GM18505 (cell line): ENCODE results near the gene GRIP2.

Experiments
- ATAC-seq: cut with Tn5 transposase; IDR thresholded peaks from one replicate; pipeline ENCODE4 v1.9.1; 2021; ENCODE audit not compliant: unreplicated experiment
- POLR2A ChIP-seq: IDR thresholded peaks from 4 replicates; pipeline ENCODE4 v1.6.1; 2011; ENCODE audit warnings: borderline replicate concordance; ENCODE audit not compliant: insufficient read depth, insufficient read length; ENCODE audit errors: extremely low read depth

The GRIP2 gene

DNA sequence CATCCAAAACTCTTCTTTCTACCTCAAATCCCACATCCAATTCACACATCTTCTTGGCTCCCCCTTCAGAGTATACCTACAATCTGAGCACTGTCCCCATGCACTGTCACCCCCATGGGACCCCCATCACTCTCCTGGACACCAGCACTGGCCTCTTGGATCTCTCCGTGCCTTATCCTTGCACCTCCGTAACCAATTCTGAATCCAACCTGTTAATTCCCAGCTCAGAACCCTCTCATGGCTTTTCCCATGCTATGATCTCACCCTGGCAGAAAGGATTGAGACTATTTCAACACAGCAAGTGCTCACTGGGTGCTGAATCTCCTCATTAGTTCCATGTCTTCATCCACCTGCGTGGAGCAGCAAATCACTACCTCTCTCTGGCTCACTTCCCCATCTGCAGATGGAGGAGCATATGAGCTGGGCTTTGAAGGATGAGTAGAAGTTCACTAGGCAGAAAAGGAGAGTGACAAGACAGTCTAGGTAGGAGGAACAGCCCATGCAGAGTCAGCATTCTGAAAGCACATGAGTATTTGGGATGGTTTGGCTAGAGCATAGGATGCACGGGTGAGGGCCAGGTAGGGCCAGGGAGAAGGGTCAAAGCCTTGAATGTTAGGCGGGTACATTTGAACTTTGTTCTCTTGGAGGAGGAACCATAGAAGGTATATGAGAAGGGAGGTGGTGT lies 89.1 kb downstream of the GRIP2 start:
- no peak for TF ChIP-seq POLR2A
- no peak for ATAC-seq

DNA sequence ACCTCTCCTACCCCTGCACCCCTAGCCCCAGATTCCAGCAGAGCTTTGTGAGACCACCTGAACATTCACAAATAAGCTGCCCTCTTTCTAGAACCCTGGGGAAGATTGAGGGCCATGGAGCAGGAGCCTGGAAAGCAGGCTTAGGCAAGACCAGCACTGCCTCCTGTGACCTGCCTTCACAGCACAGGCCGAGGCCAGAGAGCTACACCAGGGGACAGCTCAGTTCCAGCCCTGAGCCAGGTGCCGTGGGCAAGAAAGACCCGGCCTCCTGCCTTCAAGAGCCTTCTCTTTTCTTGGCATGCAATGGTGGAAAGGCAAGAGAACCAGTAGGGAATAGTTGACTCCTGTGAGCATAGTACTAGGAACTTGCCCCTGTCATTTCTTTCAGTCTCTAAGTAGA lies 89.6 kb downstream of the GRIP2 start:
- ATAC-seq: no peak

DNA sequence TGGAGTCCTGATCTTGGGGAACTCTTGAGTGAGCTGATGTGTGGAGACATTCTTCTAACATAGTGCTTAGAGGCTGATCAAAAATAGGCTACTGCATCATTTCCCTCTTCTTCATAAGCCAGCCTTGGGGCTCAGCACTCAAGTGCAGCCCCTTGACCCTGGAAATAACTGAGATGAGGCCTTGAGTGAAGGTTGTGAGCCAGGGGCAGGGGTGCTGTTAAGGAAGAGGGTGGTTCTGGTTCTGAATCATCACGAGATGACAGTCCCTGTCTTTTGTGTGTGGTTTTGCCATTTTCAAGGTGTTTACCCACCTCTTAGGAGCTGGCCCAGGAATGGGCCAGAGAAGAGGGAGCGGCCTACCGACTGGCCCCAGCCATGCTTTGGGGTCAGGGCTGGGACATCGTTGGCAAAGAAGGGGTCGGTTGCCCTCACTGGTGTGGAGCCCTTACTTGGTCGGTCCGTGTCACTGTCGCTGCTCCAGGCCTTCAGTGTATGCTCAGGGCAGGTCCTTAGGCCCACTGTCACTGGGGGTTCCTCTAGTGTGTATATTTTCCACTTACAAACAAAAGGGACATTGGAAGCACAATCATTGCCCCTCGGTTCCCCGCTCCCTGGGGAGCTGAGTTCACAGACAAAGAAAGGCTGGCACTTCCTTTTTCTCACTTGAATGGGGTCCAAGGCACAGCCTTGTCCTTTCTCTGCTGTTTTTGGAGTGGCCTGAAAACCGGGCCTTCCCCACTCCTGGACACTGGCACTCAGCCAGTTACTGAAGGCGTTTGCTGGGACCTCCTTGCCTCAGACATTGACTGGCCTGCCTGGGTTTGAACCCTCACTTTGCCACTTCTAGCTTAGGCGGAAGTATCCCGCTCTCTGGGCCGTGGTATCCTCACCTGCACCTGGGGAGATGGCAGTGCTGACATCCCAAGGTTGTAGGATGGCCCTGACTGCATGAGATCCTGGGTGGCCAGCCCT lies 91.1 kb downstream of the GRIP2 start:
- no peak for ATAC-seq
- no peak for TF ChIP-seq POLR2A

More for the DNA sequence above, 89.6 kb downstream of the GRIP2 start:
- no peak for TF ChIP-seq POLR2A

DNA sequence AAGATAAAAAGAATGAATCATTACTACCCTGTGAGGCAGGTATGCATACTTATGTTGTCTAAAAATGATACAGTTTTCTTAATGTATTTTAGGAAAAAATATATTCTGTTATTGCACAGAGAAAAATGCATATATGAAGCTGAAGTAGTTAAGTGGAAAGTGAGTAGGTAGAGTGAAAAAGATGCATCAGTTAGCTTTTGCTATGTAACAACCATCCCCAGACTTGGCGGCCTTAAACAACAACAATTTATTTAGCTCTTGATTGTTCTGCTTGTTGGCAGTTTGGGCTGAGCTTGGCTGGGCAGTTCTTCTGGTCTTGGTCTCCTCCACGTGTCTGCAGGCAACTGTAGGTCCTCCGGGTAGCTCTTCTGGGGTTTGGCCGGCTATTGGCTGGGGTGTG lies 92.1 kb downstream of the GRIP2 start:
- TF ChIP-seq POLR2A: no peak
- ATAC-seq: no peak

DNA sequence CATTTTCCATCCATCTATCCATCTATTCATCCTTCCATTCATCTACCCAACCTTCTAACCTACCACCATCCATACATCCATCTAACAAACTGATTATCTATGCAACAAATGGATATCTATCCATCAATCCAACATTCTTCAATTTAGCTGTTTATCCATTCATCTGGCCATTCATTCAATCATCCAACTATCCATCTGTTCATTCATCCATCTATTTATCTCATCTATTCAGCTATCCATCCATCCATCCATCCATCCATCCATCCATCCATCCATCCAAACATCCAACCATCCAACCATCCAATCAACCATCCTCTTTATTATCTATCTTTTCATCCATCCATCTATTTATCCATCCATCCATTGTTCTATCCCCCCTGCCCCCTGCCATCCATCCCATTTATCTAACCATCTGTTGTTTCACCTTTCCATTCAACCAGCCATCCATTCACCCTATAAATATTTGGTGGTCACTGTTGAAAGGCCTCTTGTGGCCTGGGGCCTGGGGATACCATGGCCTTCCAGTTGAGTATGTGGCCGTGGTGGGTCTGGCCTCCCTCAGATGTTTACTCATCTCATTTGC lies 93.1 kb downstream of the GRIP2 start:
- no peak for TF ChIP-seq POLR2A
- no peak for ATAC-seq

DNA sequence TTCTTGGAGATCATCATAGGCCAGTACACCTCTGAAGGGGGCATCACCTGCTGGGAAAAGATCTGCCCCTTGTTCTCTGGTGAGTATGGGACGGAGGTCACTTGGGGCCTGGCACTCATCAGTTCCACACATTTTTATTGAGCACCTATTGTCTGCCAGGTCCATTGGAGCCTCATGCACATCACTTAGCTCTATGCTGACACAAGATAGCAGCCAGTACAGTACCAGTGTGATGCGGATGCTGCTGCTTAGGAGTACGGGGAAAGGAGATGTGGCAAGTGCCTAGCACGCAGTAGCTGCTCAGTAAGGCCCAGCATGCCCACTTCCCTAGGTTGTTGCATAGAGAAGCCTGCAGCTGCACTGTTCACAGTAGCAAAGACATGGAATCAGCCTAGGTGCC lies 94.4 kb downstream of the GRIP2 start:
- no peak for ATAC-seq
- no peak for TF ChIP-seq POLR2A

DNA sequence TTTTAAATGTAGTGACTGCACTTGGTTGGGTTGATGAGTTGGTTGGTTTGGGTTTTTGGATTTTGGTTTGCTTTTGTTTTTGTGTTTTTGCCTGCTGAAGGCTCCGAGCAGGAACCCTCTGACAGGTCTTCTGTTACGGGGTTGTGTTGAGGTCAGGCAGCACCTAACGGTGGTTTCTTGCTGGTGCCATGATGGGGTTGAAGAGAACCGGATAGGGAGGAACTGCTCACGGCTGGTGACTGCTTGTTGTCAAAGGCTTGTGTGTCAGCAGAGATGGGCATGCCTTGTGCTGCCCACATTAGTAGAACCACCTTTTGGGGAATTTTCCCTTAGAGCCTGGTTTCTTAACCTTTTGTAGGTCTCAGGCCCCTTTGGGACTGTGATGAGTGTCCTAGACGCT lies 95.8 kb downstream of the GRIP2 start:
- TF ChIP-seq POLR2A: no peak
- no peak for ATAC-seq

DNA sequence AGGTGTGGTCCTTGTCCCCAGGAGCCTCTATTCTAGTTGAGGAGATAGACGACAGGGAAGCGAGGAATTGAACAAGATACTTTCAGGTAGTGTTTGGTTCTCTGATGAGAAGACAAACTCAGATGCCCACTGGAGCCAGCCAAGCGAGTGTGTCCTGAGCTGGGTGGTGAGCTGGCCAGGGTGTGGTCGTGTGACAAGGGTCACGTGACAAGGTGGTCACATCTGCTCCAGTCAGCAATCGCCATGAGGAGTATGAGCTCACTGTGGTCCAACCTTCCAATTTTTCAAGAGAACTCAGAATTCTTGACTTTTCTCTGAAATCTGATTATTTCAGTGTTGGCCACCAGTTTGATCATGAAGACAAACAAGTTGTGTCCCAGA lies 98.2 kb downstream of the GRIP2 start:
- ATAC-seq: no peak

DNA sequence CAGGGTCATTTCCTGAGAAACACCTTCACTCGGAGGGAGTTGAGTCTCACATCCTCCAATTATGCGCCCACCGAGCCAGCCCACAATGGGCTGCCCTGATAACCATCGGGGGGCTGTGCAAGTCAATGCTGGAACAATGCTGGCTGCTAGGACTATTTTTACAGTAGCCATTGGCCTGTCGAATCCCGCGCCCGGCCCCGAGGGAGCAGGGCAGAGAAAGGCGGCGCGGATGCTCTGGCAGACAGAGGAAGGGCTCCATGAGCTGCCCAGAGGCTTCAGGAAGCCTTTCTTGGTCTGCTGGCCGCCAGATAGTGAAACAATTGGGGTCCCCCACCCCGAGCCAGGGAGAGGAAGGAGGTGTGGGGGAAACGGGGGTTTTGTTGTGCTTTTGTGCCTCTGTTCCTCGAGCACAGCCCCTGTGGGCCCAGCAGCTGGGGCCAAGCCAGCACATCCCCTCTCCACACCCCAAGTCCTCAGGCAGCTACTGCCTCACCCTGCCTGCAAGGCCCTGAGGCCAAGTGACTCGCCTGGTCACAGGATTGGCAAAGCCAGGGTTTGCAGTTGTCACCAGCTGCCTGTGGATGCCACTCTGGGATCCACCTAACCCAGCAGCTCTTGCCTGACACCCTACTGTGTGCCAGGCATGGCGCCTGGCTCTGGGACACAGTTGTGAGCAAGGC lies 98.8 kb downstream of the GRIP2 start:
- TF ChIP-seq POLR2A: no peak
- no peak for ATAC-seq

More for the DNA sequence above, 98.2 kb downstream of the GRIP2 start:
- TF ChIP-seq POLR2A: no peak

DNA sequence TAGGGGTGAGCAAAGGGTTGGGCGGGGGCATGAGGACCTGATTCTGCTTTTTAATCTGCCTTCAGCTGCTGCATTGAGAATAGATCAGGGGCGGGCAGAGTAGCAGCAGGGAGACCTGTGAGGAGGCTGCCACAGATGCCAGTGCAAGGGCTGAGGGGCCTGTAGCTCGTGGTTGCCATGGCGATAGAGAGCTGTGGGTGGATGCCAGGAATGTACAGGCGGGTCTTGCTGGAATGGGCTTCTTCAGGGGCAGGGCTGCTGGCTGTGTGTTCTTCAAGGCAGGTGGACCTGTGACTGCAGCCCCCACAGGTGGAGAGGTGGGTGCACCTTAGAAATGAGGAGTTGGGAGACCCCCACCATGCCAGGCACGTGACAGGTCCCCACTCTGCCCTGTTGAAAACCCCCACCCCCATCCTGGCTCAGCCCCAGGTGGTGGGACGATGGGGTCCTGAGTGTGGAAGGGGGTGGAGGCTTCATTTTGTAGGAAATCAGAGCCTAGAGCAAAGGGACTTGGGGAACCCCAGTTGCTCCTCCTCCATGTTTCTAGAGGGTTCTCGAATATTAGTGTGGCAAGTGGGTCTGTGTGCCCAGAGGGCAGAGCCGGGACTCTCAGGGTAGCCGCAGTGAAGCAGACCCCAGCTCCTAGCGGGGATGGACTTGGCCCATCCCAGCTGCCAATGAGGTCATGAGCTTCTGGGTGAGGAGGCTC lies 99.5 kb downstream of the GRIP2 start:
- TF ChIP-seq POLR2A: no peak
- ATAC-seq: no peak

DNA sequence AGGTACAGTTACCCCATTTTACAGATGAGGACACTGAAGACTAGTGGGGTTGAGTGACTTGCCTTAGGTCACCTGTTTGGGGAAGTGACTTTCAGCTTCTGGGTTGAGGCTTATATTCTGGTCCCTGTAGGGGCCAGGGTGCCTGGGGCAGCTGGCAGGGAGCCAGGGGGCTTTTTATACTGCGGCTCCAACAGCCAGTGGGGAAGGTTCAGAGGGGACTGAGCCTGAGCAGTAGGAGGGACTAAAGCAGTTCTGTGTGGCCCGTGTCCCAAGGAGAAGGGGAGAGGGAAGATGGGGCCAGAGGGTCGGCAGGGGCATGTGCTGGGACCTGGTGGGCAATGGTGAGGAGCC lies 100.0 kb downstream of the GRIP2 start:
- ATAC-seq: no peak
- TF ChIP-seq POLR2A: no peak

DNA sequence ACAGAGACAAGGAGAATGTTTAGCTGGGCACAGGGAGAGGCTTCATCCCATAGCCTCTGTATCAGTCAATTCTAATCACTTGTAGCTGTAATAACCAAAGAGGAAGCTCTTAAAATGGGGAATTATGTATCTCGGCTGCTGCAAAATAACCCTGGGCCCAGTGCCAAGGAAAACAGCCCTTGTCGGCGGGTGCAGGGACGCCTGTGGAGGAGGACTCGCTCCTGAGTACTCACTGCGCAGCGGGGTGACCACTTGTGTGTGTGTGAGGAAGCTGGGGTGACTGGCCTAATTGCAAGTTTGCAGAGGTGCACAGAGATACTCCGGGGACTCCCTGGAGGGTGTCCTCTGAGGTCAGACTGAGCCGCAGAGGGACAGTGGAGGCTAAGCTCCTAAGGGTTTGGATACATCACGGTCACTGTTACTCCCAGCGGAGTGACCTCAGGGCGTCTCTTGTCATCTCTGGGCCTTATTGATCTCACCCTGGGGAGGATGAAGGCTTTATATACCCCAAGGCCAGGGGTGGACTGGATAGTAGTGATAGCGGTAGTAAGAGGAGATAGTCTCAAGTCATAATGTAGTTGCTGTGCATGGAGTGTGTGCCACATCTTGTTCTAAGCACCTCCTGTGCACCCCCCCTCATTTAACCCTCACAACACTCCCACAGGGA lies 100.5 kb downstream of the GRIP2 start:
- TF ChIP-seq POLR2A: no peak
- no peak for ATAC-seq
